HCT116 (cell line): ENCODE results near the gene GRAMD1C. TPM values are rescaled to one million over a fixed set of nuclear protein-coding genes. Genes with fewer than 3 reads are reported as not detected.
A peak's percentile ranks its signal among the peaks of the same experiment; 100 is the strongest.

Experiments used
- ATAC-seq: fragments of 200-7000 bp; cut with Tn5 transposase; 2 replicates; pipeline ENCODE4 v1.9.1; 2020; ENCODE audit warnings: mild to moderate bottlenecking, moderate library complexity
- BruUV-seq: library from RNA; stranded (reverse); fragments of 400-500 nt; replicated peaks from 2 replicates; lab custom pipeline; 2021; lab: Mats Ljungman, UMichigan
- CTCF ChIA-PET: fragments of 300-600 bp; sonication (Branson Sonifier 250); formaldehyde crosslinking; loops from one replicate; lab custom pipeline; 2021; ENCODE audit warnings: antibody characterized with exemption; lab: Charles Lee
- POLR2A ChIA-PET: fragments of 300-600, 350-600 bp; sonication (Branson Sonifier 250); formaldehyde crosslinking; loops from one replicate; lab custom pipeline; 2021; ENCODE audit warnings: antibody characterized with exemption; lab: Charles Lee
- RAD21 ChIA-PET, 2 experiments: fragments of 300-600 bp; sonication (Branson Sonifier 250); formaldehyde crosslinking; loops; one replicate each; lab custom pipeline; 2023; ENCODE audit warnings: low total read pairs in 2 of 2; ENCODE audit not compliant: uncharacterized antibody in 2 of 2, unreplicated experiment in 2 of 2, low non-redundant PET in 1 of 2; lab: Charles Lee
- DNase-seq: peaks from one replicate; pipeline ENCODE4 v3.0.0-alpha.2; 2010; ENCODE audit warnings: low read depth, low spot score
- H2AFZ ChIP-seq: fragments of 200-600 bp; shearing (Covaris generic), sonication (generic); 2 replicates; pipeline ENCODE4 v1.6.1; 2017; ENCODE audit warnings: low read depth, mixed run types, mixed read lengths, antibody characterized with exemption, low read length; ENCODE audit not compliant: poor library complexity, severe bottlenecking
- H3K27ac ChIP-seq: 2 replicates; pipeline ENCODE4 v1.5.1; 2012; ENCODE audit warnings: low read depth, low read length
- H3K27me3 ChIP-seq: fragments of 200-600 bp; sonication (generic); 2 replicates; pipeline ENCODE4 v1.6.1; 2016; ENCODE audit warnings: mixed run types, low read length, mixed read lengths; ENCODE audit not compliant: insufficient read depth
- H3K36me3 ChIP-seq, 2 experiments: fragments of 200-500 bp in 1 of 2; fragments of 200-600 bp in 1 of 2; sonication (Bioruptor generic) in 1 of 2; sonication (generic) in 1 of 2; 2 replicates each; pipeline versions ENCODE4 v1.5.1 to v1.6.1; 2014 to 2016; ENCODE audit warnings: low read length in 2 of 2, inconsistent platforms in 1 of 2, mixed read lengths in 1 of 2, mixed run types in 1 of 2; ENCODE audit not compliant: insufficient read depth in 2 of 2, control insufficient read depth in 1 of 2
- H3K4me1 ChIP-seq, 2 experiments: fragments of 200-600 bp in 1 of 2; sonication (generic) in 1 of 2; 2 replicates each; pipeline versions ENCODE4 v1.5.1 to v1.6.1; 2012 to 2017; ENCODE audit warnings: low read length in 2 of 2, inconsistent platforms in 1 of 2, mild to moderate bottlenecking in 1 of 2, mixed read lengths in 1 of 2, mixed run types in 1 of 2, moderate library complexity in 1 of 2; ENCODE audit not compliant: insufficient read depth in 2 of 2, control insufficient read depth in 1 of 2
- H3K4me2 ChIP-seq: fragments of 200-600 bp; sonication (generic); 2 replicates; pipeline ENCODE4 v1.6.1; 2017; ENCODE audit warnings: mixed run types, low read length, mixed read lengths
- H3K4me3 ChIP-seq, 2 experiments: fragments of 200-600 bp in 1 of 2; sonication (generic) in 1 of 2; replicated peaks in 1 of 2; 2 replicates each; pipeline ENCODE4 v1.5.1; 2011 to 2016; ENCODE audit warnings: low read length in 2 of 2, control low read depth in 1 of 2, low read depth in 1 of 2, mild to moderate bottlenecking in 1 of 2, mixed read lengths in 1 of 2, mixed run types in 1 of 2
- H3K79me2 ChIP-seq: fragments of 200-600 bp; sonication (generic); 2 replicates; pipeline ENCODE4 v1.6.1; 2017; ENCODE audit warnings: mild to moderate bottlenecking, mixed run types, low read length, moderate library complexity, mixed read lengths; ENCODE audit not compliant: insufficient read depth
- H3K9ac ChIP-seq: fragments of 200-600 bp; sonication (generic); 2 replicates; pipeline ENCODE4 v1.6.1; 2016; ENCODE audit warnings: low read length, mixed read lengths
- H3K9me2 ChIP-seq: fragments of 200-600 bp; sonication (generic), shearing (Covaris generic); 2 replicates; pipeline ENCODE4 v1.6.1; 2017; ENCODE audit warnings: mixed run types, mild to moderate bottlenecking, moderate library complexity; ENCODE audit not compliant: insufficient read depth
- H3K9me3 ChIP-seq, 2 experiments: fragments of 200-500 bp in 1 of 2; fragments of 200-600 bp in 1 of 2; sonication (Bioruptor generic) in 1 of 2; sonication (generic) in 1 of 2; 2 replicates each; pipeline ENCODE4 v1.6.1; 2014 to 2017; ENCODE audit warnings: low read length in 2 of 2, mixed read lengths in 2 of 2, inconsistent platforms in 1 of 2, low read depth in 1 of 2, mild to moderate bottlenecking in 1 of 2, mixed run types in 1 of 2, moderate library complexity in 1 of 2; ENCODE audit not compliant: control insufficient read depth in 1 of 2, insufficient read depth in 1 of 2
- H4K20me1 ChIP-seq: fragments of 200-600 bp; sonication (generic), shearing (Covaris generic); 2 replicates; pipeline ENCODE4 v1.6.1; 2017; ENCODE audit warnings: mixed run types, mild to moderate bottlenecking, moderate library complexity; ENCODE audit not compliant: insufficient read depth
- CBX3 ChIP-seq: IDR thresholded peaks from 2 replicates; pipeline ENCODE4 v1.6.1; 2012; ENCODE audit warnings: low read depth
- EGR1 ChIP-seq: IDR thresholded peaks from 2 replicates; pipeline ENCODE4 v1.6.1; 2012; ENCODE audit warnings: low read depth
- ELF1 ChIP-seq: IDR thresholded peaks from 2 replicates; pipeline ENCODE4 v1.6.1; 2012; ENCODE audit warnings: low read depth, borderline replicate concordance
- EZH2 ChIP-seq: fragments of 200-600 bp; sonication (generic); IDR thresholded peaks from 2 replicates; pipeline ENCODE4 v1.6.1; 2017; ENCODE audit warnings: antibody characterized with exemption, mixed run types
- EZH2phosphoT487 ChIP-seq: fragments of 200-600 bp; IDR thresholded peaks from 2 replicates; pipeline ENCODE4 v1.6.1; 2018; ENCODE audit warnings: antibody characterized with exemption, borderline replicate concordance
- FOSL1 ChIP-seq: IDR thresholded peaks from 2 replicates; pipeline ENCODE4 v1.6.1; 2012; ENCODE audit warnings: low read depth
- JUND ChIP-seq: IDR thresholded peaks from 2 replicates; pipeline ENCODE4 v1.6.1; 2012
- POLR2A ChIP-seq: IDR thresholded peaks from 2 replicates; pipeline ENCODE4 v1.7.0; 2011; ENCODE audit warnings: borderline replicate concordance; ENCODE audit not compliant: insufficient read depth, insufficient read length; ENCODE audit errors: extremely low read depth
- POLR2AphosphoS5 ChIP-seq: IDR thresholded peaks from 2 replicates; pipeline ENCODE4 v1.6.1; 2011; ENCODE audit warnings: mild to moderate bottlenecking, low read depth, low read length, moderate library complexity
- RAD21 ChIP-seq: IDR thresholded peaks from 2 replicates; pipeline ENCODE4 v1.6.1; 2012; ENCODE audit warnings: low read depth, mild to moderate bottlenecking
- SP1 ChIP-seq: IDR thresholded peaks from 2 replicates; pipeline ENCODE4 v1.6.1; 2012; ENCODE audit warnings: low read depth
- SRF ChIP-seq: IDR thresholded peaks from 2 replicates; pipeline ENCODE4 v1.6.1; 2012; ENCODE audit warnings: low read depth
- YY1 ChIP-seq: IDR thresholded peaks from 2 replicates; pipeline ENCODE4 v1.6.1; 2011; ENCODE audit warnings: low read length, low read depth, moderate library complexity, mild to moderate bottlenecking; ENCODE audit not compliant: insufficient replicate concordance; ENCODE audit errors: extremely low read depth
- ZFX ChIP-seq: fragments of 450-650 bp; IDR thresholded peaks from 2 replicates; pipeline ENCODE4 v1.6.1; 2017
- ZNF274 ChIP-seq: fragments of 200-500 bp; sonication (Bioruptor generic); IDR thresholded peaks from 2 replicates; pipeline ENCODE4 v1.6.1; 2014; ENCODE audit warnings: mild to moderate bottlenecking, low read depth, low read length, inconsistent platforms
- intact Hi-C: fragments of 100-400 bp; cut with micrococcal nuclease; formaldehyde crosslinking; loops from 2 replicates; pipeline ENCODE4 v1.10.0; 2022
- total RNA-seq: library from RNA; stranded (reverse); gene quantifications from one replicate; pipeline ENCODE4 v1.2.1, GENCODE V29; 2021; ENCODE audit not compliant: unreplicated experiment
- TF ChIP-seq, protein P1 (sequence below): IDR thresholded peaks from 2 replicates; pipeline ENCODE4 v1.6.1; 2012
- TF ChIP-seq, protein P2 (sequence below): IDR thresholded peaks from 2 replicates; pipeline ENCODE4 v1.6.1; 2011; ENCODE audit warnings: mild to moderate bottlenecking, low read length, moderate library complexity; ENCODE audit not compliant: insufficient replicate concordance; ENCODE audit errors: extremely low read depth

Gene GRAMD1C
- total RNA-seq, 1 experiment from 2014 or later, result 7.9 TPM

DNA sequence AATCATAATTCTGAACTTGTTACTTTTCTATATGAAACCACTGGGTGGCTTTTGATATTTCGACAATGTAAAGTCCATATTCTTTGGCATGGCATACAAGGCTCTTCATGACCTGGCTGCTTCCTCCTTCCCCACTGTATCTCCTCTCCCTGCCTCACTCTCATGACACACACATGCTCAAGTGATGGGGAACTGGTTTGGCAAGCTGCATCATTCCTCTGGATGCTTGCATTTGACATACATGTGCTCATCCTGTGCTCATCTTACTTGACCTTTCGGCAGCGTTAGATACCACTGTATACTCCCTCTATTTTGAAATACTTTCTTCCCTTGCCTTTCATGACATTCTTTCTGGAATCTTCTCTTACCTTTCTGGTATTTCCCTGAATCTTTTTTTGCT lies 57.4 kb downstream of the GRAMD1C start:
- POLR2A ChIA-PET, result no interaction called here
- intact Hi-C loops, result no loop called here
- DNase-seq (no peak), ATAC-seq (no peak)
- Histone ChIP-seq H3K4me3 (no peak overlapping the region), H3K36me3 (no peaks in the 10 kb centered on the region), H3K4me2 (no peak overlapping the region), H3K9me3 (no peaks in the 10 kb centered on the region), H3K79me2 (no peaks in the 10 kb centered on the region), H4K20me1 (no peaks in the 10 kb centered on the region), H3K9me2 (no peaks in the 10 kb centered on the region), H3K27me3 (no peaks in the 10 kb centered on the region), H3K4me1 (peaks cover 0 to 10% of the 10 kb centered on the region in 2 experiments; a peak in 2 of 4 replicates), H2AFZ (no peak overlapping the region), H3K27ac (no peak overlapping the region), H3K9ac (no peak overlapping the region)
- TF ChIP-seq CBX3, result no peak
- no peak for TF ChIP-seq ZNF274
- TF ChIP-seq EGR1, result no peak
- TF ChIP-seq RAD21, result no peak
- TF ChIP-seq FOSL1, result no peak
- TF ChIP-seq EZH2, result no peak
- no peak for TF ChIP-seq ELF1
- TF ChIP-seq, protein P1, sequence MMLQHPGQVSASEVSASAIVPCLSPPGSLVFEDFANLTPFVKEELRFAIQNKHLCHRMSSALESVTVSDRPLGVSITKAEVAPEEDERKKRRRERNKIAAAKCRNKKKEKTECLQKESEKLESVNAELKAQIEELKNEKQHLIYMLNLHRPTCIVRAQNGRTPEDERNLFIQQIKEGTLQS, result no peak
- RAD21 ChIA-PET, result no interaction called here
- CTCF ChIA-PET, result interaction anchor here (0.9 kb wide), 1 partner anchor 17 kb away, joined by 3 read pairs; no protein-coding TSS in a partner anchor
- BruUV-seq, result no TSS peak

DNA sequence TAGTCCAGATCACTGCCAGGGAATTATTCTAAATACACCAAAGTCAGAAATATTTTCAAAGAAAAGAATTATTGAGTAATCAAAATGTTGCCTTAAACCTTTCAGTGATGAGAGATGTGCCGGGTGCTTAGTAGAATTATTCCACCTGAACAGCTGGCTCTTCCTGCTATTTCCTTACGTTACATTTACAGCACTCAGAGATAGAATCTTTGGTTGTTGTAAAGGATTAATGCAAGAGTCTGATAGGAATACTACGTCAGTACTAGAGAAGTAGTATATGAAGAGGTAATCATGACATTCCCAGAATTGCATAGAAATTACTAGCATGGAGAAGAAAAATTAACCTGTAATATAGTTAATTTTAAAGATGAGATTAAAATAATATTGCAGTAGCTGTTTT lies 58.3 kb downstream of the GRAMD1C start:
- Histone ChIP-seq H3K27ac (no peak overlapping the region), H3K9ac (no peak overlapping the region), H4K20me1 (no peaks in the 10 kb centered on the region), H3K27me3 (no peaks in the 10 kb centered on the region), H3K36me3 (no peaks in the 10 kb centered on the region), H2AFZ (peak overlapping the region; percentile 4), H3K4me3 (no peak overlapping the region; a peak in 1 of 4 replicates), H3K4me2 (peak overlapping the region; percentile 68), H3K4me1 (peaks cover 0 to 10% of the 10 kb centered on the region in 2 experiments; a peak in 2 of 4 replicates), H3K9me3 (no peaks in the 10 kb centered on the region), H3K79me2 (no peaks in the 10 kb centered on the region), H3K9me2 (no peaks in the 10 kb centered on the region)
- ChIA-PET POLR2A (no interaction called here), RAD21 (no interaction called here), CTCF (interaction anchor here (1.2 to 1.7 kb wide), 2 partner anchors 16 to 160 kb away, joined by 4 to 6 read pairs; no protein-coding TSS in a partner anchor)
- DNase-seq, result no peak
- no peak for ATAC-seq
- intact Hi-C loops, result loop anchor here (1.0 kb wide), 1 partner anchor 160 kb away; no protein-coding TSS in a partner anchor
- BruUV-seq, result no TSS peak
- TF ChIP-seq POLR2A, result no peak
- no peak for TF ChIP-seq ZNF274
- no peak for TF ChIP-seq ELF1
- no peak for TF ChIP-seq YY1
- no peak for TF ChIP-seq SP1
- TF ChIP-seq EZH2phosphoT487, result no peak
- TF ChIP-seq SRF, result no peak
- no peak for TF ChIP-seq RAD21
- no peak for TF ChIP-seq JUND
- TF ChIP-seq EGR1, result no peak
- TF ChIP-seq POLR2AphosphoS5, result no peak
- TF ChIP-seq, protein P1, result no peak
- no peak for TF ChIP-seq ZFX
- TF ChIP-seq, protein P2, sequence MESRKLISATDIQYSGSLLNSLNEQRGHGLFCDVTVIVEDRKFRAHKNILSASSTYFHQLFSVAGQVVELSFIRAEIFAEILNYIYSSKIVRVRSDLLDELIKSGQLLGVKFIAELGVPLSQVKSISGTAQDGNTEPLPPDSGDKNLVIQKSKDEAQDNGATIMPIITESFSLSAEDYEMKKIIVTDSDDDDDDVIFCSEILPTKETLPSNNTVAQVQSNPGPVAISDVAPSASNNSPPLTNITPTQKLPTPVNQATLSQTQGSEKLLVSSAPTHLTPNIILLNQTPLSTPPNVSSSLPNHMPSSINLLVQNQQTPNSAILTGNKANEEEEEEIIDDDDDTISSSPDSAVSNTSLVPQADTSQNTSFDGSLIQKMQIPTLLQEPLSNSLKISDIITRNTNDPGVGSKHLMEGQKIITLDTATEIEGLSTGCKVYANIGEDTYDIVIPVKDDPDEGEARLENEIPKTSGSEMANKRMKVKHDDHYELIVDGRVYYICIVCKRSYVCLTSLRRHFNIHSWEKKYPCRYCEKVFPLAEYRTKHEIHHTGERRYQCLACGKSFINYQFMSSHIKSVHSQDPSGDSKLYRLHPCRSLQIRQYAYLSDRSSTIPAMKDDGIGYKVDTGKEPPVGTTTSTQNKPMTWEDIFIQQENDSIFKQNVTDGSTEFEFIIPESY, result no peak
- no peak for TF ChIP-seq CBX3
